Activated CD4-positive, alpha-beta memory T cell treated with anti-CD3 and anti-CD28 coated beads, Interleukin-2, amount 10 ng/mL, durations not matched to agents 7 days and 5 days (primary cell): ENCODE measurements around the gene RNF157. TPM values are rescaled to one million over a fixed set of nuclear protein-coding genes. Genes with fewer than 3 reads are reported as not detected.

ENCODE experiments used
- CTCF ChIA-PET: fragments of 350-600 bp; sonication (Branson Sonifier 250); formaldehyde crosslinking; loops from one replicate; lab custom pipeline; 2021; ENCODE audit warnings: antibody characterized with exemption, inconsistent platforms; lab: Charles Lee
- POLR2A ChIA-PET: fragments of 350-600 bp; sonication (Branson Sonifier 250); formaldehyde crosslinking; loops from one replicate; lab custom pipeline; 2021; ENCODE audit warnings: antibody characterized with exemption; lab: Charles Lee
- DNase-seq: peaks from one replicate; pipeline ENCODE4 v3.0.0-alpha.2; 2020
- H3K27ac Mint-ChIP-seq: one replicate; pipeline ENCODE4 v1.8.0; 2021; ENCODE audit warnings: mild to moderate bottlenecking, mixed read lengths
- H3K27me3 Mint-ChIP-seq: one replicate; pipeline ENCODE4 v1.8.0; 2021; ENCODE audit warnings: mixed read lengths
- H3K36me3 Mint-ChIP-seq: one replicate; pipeline ENCODE4 v1.8.0; 2021; ENCODE audit warnings: low read depth, mixed read lengths
- H3K4me1 Mint-ChIP-seq: one replicate; pipeline ENCODE4 v1.8.0; 2021; ENCODE audit warnings: mixed read lengths
- H3K4me3 Mint-ChIP-seq: one replicate; pipeline ENCODE4 v1.8.0; 2021; ENCODE audit warnings: mild to moderate bottlenecking, mixed read lengths
- H3K9me3 Mint-ChIP-seq: one replicate; pipeline ENCODE4 v1.8.0; 2021; ENCODE audit warnings: mixed read lengths
- total RNA-seq, 2 experiments: library from RNA; stranded (reverse); gene quantifications; one replicate each; pipeline ENCODE4 v1.2.3, GENCODE V29; 2021

RNF157 gene
- total RNA-seq, 2 experiments from 2014 or later: 79.8 to 83.9 TPM

- CTCF ChIA-PET: interaction anchor here (1.4 to 2.0 kb wide), 2 partner anchors 21 to 119 kb away, joined by 5 to 8 read pairs; no protein-coding TSS in a partner anchor
- peaks cover 64% of the 10 kb centered on the region for H3K36me3 Mint-ChIP-seq
- no peaks in the 10 kb centered on the region for H3K9me3 Mint-ChIP-seq
- no peaks in the 10 kb centered on the region for H3K27me3 Mint-ChIP-seq
- H3K27ac Mint-ChIP-seq: no peak overlapping the region
- H3K4me3 Mint-ChIP-seq: no peak overlapping the region
- peaks cover 1% of the 10 kb centered on the region for H3K4me1 Mint-ChIP-seq
- DNase-seq: no peak
- POLR2A ChIA-PET: interaction anchor here (0.9 kb wide), 1 partner anchor 21 kb away, joined by 3 read pairs; no protein-coding TSS in a partner anchor
These were observed 79.3 kb downstream of the RNF157 start for GRCh38 chr17:76160896-76161528.

GRCh38 chr17:76159157-76159556 is 81.1 kb downstream of the RNF157 start:
- H3K4me3 Mint-ChIP-seq: no peak overlapping the region
- CTCF ChIA-PET: interaction anchor here (1.5 to 2.0 kb wide), 3 partner anchors 23 to 406 kb away, joined by 3 to 5 read pairs (median 4); no protein-coding TSS in a partner anchor
- no peak overlapping the region for H3K27ac Mint-ChIP-seq
- no peaks in the 10 kb centered on the region for H3K27me3 Mint-ChIP-seq
- no peaks in the 10 kb centered on the region for H3K4me1 Mint-ChIP-seq
- DNase-seq: no peak
- H3K9me3 Mint-ChIP-seq: no peaks in the 10 kb centered on the region
- peaks cover 56% of the 10 kb centered on the region for H3K36me3 Mint-ChIP-seq
- POLR2A ChIA-PET: no interaction called here

- H3K4me3 Mint-ChIP-seq: no peak overlapping the region
- no peaks in the 10 kb centered on the region for H3K9me3 Mint-ChIP-seq
- no peaks in the 10 kb centered on the region for H3K27me3 Mint-ChIP-seq
- H3K4me1 Mint-ChIP-seq: peaks cover 1% of the 10 kb centered on the region
- H3K27ac Mint-ChIP-seq: no peak overlapping the region
- no peak for DNase-seq
- H3K36me3 Mint-ChIP-seq: peaks cover 56% of the 10 kb centered on the region
- ChIA-PET CTCF (no interaction called here), POLR2A (interaction anchor here (1.3 kb wide), 1 partner anchor 22 kb away, joined by 3 read pairs; no protein-coding TSS in a partner anchor)
These were observed 82.5 kb downstream of the RNF157 start for GRCh38 chr17:76157759-76158158.

GRCh38 chr17:76156662-76156991 is 83.7 kb downstream of the RNF157 start:
- no peaks in the 10 kb centered on the region for H3K9me3 Mint-ChIP-seq
- ChIA-PET POLR2A (interaction anchor here (1.1 kb wide), 2 partner anchors 23 to 108 kb away, joined by 3 to 5 read pairs; partner anchors contain the start of gene UBALD2), CTCF (no interaction called here)
- no peak for DNase-seq
- no peak overlapping the region for H3K27ac Mint-ChIP-seq
- no peak overlapping the region for H3K4me3 Mint-ChIP-seq
- H3K27me3 Mint-ChIP-seq: no peaks in the 10 kb centered on the region
- peaks cover 12% of the 10 kb centered on the region for H3K4me1 Mint-ChIP-seq
- H3K36me3 Mint-ChIP-seq: peaks cover 58% of the 10 kb centered on the region

- ChIA-PET CTCF (interaction anchor here (1.3 kb wide), 1 partner anchor 22 kb away, joined by 3 read pairs; no protein-coding TSS in a partner anchor), POLR2A (interaction anchor here (1.1 to 1.2 kb wide), 3 partner anchors 24 to 109 kb away, joined by 3 to 5 read pairs (median 3); partner anchors contain the start of gene UBALD2)
- H3K4me3 Mint-ChIP-seq: no peak overlapping the region
- no peaks in the 10 kb centered on the region for H3K9me3 Mint-ChIP-seq
- DNase-seq: no peak
- H3K27me3 Mint-ChIP-seq: no peaks in the 10 kb centered on the region
- H3K27ac Mint-ChIP-seq: no peak overlapping the region
- peaks cover 17% of the 10 kb centered on the region for H3K4me1 Mint-ChIP-seq
- H3K36me3 Mint-ChIP-seq: peaks cover 59% of the 10 kb centered on the region
These were observed 84.2 kb downstream of the RNF157 start for GRCh38 chr17:76155988-76156661.

GRCh38 chr17:76154936-76155845 is 85.1 kb downstream of the RNF157 start:
- ChIA-PET POLR2A (interaction anchor here (1.1 to 1.3 kb wide), 3 partner anchors 10 to 110 kb away, joined by 3 to 5 read pairs (median 3); partner anchors contain the start of gene UBALD2), CTCF (interaction anchor here (1.3 kb wide), 1 partner anchor 23 kb away, joined by 3 read pairs; no protein-coding TSS in a partner anchor)
- Mint-ChIP-seq H3K4me1 (peaks cover 21% of the 10 kb centered on the region), H3K4me3 (no peak overlapping the region), H3K27ac (no peak overlapping the region), H3K9me3 (no peaks in the 10 kb centered on the region), H3K27me3 (no peaks in the 10 kb centered on the region), H3K36me3 (peaks cover 67% of the 10 kb centered on the region)
- no peak for DNase-seq

GRCh38 chr17:76154292-76154691 is 86.0 kb downstream of the RNF157 start:
- DNase-seq: no peak
- no peak overlapping the region for H3K27ac Mint-ChIP-seq
- no peaks in the 10 kb centered on the region for H3K27me3 Mint-ChIP-seq
- H3K4me1 Mint-ChIP-seq: peaks cover 21% of the 10 kb centered on the region
- H3K36me3 Mint-ChIP-seq: peaks cover 70% of the 10 kb centered on the region
- H3K9me3 Mint-ChIP-seq: no peaks in the 10 kb centered on the region
- ChIA-PET POLR2A (interaction anchor here (1.3 to 1.9 kb wide), 4 partner anchors 9 to 110 kb away, joined by 3 to 5 read pairs (median 4); partner anchors contain the start of genes FOXJ1 and UBALD2), CTCF (interaction anchor here (2.0 kb wide), 1 partner anchor 27 kb away, joined by 6 read pairs; no protein-coding TSS in a partner anchor)
- H3K4me3 Mint-ChIP-seq: no peak overlapping the region

- no peaks in the 10 kb centered on the region for H3K9me3 Mint-ChIP-seq
- no peaks in the 10 kb centered on the region for H3K27me3 Mint-ChIP-seq
- no peak overlapping the region for H3K27ac Mint-ChIP-seq
- CTCF ChIA-PET: interaction anchor here (1.0 to 2.0 kb wide), 2 partner anchors 26 to 28 kb away, joined by 4 to 6 read pairs; no protein-coding TSS in a partner anchor
- no peak overlapping the region for H3K4me3 Mint-ChIP-seq
- POLR2A ChIA-PET: interaction anchor here (1.0 to 1.9 kb wide), 6 partner anchors 8 to 111 kb away, joined by 3 to 6 read pairs (median 4); partner anchors contain the start of genes FOXJ1 and UBALD2
- H3K36me3 Mint-ChIP-seq: peaks cover 70% of the 10 kb centered on the region
- no peak for DNase-seq
- peaks cover 21% of the 10 kb centered on the region for H3K4me1 Mint-ChIP-seq
These were observed 86.7 kb downstream of the RNF157 start for GRCh38 chr17:76153640-76154039.

- DNase-seq: no peak
- ChIA-PET POLR2A (interaction anchor here (1.0 to 1.9 kb wide), 6 partner anchors 9 to 112 kb away, joined by 3 to 6 read pairs (median 4); partner anchors contain the start of genes FOXJ1 and UBALD2), CTCF (interaction anchor here (1.0 to 2.0 kb wide), 2 partner anchors 26 to 28 kb away, joined by 4 to 6 read pairs; no protein-coding TSS in a partner anchor)
- Mint-ChIP-seq H3K9me3 (no peaks in the 10 kb centered on the region), H3K27me3 (no peaks in the 10 kb centered on the region), H3K27ac (no peak overlapping the region), H3K4me3 (no peak overlapping the region), H3K4me1 (peaks cover 21% of the 10 kb centered on the region), H3K36me3 (peaks cover 67% of the 10 kb centered on the region)
These were observed 87.1 kb downstream of the RNF157 start for GRCh38 chr17:76153202-76153601.

- ChIA-PET CTCF (interaction anchor here (1.0 to 2.0 kb wide), 4 partner anchors 26 to 31 kb away, joined by 4 to 6 read pairs (median 4); no protein-coding TSS in a partner anchor), POLR2A (interaction anchor here (1.0 to 1.9 kb wide), 7 partner anchors 9 to 112 kb away, joined by 4 to 6 read pairs (median 5); partner anchors contain the start of genes FOXJ1 and UBALD2)
- H3K36me3 Mint-ChIP-seq: peaks cover 63% of the 10 kb centered on the region
These were observed 87.7 kb downstream of the RNF157 start for GRCh38 chr17:76152591-76152990.

GRCh38 chr17:76151896-76152454 is 88.3 kb downstream of the RNF157 start:
- peak overlapping the region; percentile 72 for H3K27ac Mint-ChIP-seq
- no peaks in the 10 kb centered on the region for H3K9me3 Mint-ChIP-seq
- ChIA-PET POLR2A (interaction anchor here (0.7 to 1.8 kb wide), 7 partner anchors 11 to 118 kb away, joined by 3 to 6 read pairs (median 4); partner anchors contain the start of gene FOXJ1), CTCF (interaction anchor here (0.9 to 2.0 kb wide), 4 partner anchors 25 to 31 kb away, joined by 4 to 6 read pairs (median 4); no protein-coding TSS in a partner anchor)
- H3K36me3 Mint-ChIP-seq: peaks cover 65% of the 10 kb centered on the region
- DNase-seq: no peak
- H3K4me1 Mint-ChIP-seq: peaks cover 27% of the 10 kb centered on the region
- no peaks in the 10 kb centered on the region for H3K27me3 Mint-ChIP-seq
- H3K4me3 Mint-ChIP-seq: no peak overlapping the region

More at GRCh38 chr17:76152591-76152990, 87.7 kb downstream of the RNF157 start:
- Mint-ChIP-seq H3K4me1 (peaks cover 22% of the 10 kb centered on the region), H3K9me3 (no peaks in the 10 kb centered on the region), H3K27me3 (no peaks in the 10 kb centered on the region), H3K27ac (peak overlapping the region; percentile 72), H3K4me3 (no peak overlapping the region)
- DNase-seq: no peak
